Activated effector memory CD4-positive, alpha-beta T cell treated with anti-CD3 and anti-CD28 coated beads, Interleukin-2, amount 50 U/mL, for 16 hours (primary cell): ENCODE data around the gene NEDD1.

ENCODE experiments used
- DNase-seq: peaks from one replicate; pipeline ENCODE4 v3.0.0-alpha.2; 2020

The NEDD1 gene, protein sequence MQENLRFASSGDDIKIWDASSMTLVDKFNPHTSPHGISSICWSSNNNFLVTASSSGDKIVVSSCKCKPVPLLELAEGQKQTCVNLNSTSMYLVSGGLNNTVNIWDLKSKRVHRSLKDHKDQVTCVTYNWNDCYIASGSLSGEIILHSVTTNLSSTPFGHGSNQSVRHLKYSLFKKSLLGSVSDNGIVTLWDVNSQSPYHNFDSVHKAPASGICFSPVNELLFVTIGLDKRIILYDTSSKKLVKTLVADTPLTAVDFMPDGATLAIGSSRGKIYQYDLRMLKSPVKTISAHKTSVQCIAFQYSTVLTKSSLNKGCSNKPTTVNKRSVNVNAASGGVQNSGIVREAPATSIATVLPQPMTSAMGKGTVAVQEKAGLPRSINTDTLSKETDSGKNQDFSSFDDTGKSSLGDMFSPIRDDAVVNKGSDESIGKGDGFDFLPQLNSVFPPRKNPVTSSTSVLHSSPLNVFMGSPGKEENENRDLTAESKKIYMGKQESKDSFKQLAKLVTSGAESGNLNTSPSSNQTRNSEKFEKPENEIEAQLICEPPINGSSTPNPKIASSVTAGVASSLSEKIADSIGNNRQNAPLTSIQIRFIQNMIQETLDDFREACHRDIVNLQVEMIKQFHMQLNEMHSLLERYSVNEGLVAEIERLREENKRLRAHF

DNA sequence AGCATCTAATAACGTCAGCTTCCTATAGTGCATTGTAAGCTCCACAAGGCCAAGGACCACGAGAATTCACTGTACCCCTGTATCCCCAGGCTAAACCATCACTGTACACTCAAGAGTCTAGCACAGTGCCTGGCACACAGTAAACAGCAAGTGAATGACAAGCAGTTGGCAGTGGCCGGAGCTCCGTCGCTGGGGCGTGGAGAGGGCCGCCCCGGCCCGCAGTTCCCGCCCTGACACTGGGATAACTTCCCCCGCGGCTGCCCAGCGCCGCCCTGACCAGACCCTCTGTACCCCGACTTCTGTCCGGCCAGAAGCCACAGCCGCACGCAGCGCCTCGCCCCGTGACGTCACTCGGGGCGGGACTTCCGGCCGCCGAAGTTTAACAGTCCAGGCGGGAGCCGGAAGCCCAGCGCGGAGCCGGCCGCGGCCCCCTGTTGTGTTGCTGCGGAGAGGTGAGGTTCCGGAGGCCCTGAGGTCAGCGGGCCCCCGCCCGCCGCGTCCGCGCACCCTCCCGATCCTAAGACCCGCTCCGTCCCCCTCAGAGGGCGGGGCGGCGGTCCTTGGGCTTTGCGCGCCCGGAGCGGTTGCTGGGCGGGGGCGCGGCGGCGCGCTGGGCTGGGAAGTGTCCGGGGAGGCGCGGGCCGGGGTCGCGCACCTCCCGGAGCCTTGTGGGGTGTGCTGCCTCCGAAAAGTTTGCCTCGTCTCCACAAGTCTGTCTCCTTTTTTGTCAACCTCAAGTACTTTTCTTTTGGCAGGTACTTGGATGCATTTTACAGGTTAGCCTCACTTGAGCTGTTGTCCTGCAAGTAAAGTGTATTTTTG lies at the start of gene NEDD1:
TSS of gene NEDD1 (plus strand) at position 409 of the 822 bp plus-strand sequence. CDS start 2,503 bp downstream, outside the sequence.
- peak; percentile 94 for DNase-seq

DNA sequence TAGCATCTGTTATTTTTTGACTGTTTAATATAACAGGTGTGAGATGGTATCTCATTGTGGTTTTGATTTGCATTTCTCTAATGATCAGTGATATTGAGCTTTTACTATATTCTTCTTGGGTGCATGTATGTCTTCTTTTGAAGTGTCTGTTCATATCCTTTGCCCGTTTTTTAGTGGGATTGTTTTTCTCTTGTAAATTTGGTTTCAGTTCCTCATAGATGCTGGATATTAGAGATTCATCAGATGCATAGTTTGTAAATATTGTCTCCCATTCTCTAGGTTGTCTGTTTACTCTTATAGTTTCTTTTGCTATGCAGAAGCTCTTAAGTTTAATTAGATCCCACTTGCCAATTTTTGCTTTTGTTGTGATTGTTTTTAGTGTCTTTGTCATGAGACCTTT lies 48.9 kb upstream of the NEDD1 start:
- no peak for DNase-seq

DNA sequence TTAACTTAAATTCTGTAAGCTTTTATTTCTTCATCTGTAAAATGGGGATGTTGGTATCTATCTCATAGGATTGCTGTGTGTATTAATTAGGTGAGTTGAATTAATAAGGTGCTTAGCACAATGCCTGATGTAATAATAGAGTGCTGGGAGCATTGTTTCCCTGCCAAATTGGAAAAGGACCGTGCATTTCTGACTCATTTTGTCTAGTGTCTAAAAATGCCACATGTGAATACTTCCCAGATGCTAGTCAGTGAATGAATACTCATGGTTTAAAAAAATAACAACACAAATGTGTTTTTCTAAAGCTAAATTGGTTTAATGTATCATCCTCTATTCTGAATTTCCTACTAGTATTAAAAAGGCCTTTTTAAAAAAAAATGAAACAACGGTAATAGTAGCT lies 45.4 kb upstream of the NEDD1 start:
- DNase-seq: no peak

- no peak for DNase-seq
Measured at GRCh38 chr12:96862326-96862725, 44.7 kb upstream of the NEDD1 start.

DNA sequence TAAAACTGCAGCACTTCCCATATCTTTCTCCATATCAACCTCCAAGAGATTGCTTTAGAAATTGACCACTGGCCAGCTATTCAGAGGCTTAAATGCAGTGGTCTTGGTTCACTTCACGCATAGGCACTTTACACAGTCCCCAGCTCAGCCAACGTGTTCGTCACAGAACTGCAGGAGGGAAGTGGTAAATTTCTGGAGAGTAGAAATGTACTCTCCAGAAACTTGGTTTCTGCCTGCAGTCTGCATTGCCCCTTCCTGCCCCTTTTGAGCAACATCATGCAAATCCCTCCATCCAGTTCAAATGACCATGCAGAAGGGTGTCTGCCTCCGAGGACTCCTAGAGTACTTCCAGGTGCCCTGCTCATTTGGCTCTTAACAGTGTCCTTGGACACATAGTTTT lies 42.7 kb upstream of the NEDD1 start:
- DNase-seq: no peak

- no peak for DNase-seq
Measured at GRCh38 chr12:96866801-96867590, 40.1 kb upstream of the NEDD1 start.

- no peak for DNase-seq
Measured at GRCh38 chr12:96870946-96871345, 36.1 kb upstream of the NEDD1 start.

DNA sequence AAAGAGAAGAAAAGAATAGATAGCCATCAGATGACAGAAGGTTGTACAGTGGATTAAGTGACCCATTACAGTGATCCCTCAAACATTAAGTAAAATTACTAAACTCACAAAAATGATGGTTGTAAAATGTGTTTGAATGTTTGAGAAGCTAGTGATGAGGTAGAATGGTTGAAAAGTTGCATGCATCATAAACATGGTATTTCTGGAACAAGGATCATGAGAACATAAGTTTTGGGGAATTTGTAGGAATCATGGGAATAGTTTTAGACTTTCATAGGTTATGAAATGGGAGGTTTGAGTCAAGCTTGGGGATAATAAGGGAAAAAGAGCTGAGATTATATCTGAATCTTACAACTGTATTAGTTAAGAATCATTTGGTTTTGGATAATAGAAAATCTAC lies 34.1 kb upstream of the NEDD1 start:
- no peak for DNase-seq

DNA sequence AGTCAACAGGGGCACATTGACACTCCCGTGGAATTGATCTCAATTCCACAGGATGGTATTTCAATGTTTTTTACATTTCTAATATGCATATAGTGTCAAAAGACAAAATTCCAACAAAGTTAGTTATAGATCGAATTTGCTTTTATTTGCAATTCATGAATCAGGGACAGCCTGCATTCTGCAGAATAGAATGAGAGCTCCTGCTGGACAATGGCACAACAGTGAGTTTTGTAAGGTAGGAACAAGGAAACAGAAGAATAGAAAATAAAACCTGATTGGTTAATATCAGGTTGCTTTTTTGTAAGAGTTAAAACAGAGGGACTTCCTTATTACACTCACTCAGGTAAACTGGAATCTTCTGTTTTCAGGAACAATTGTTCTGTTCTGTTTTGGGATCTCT lies 32.8 kb upstream of the NEDD1 start:
- DNase-seq: no peak

- DNase-seq: no peak
Measured at GRCh38 chr12:96876966-96877365, 30.1 kb upstream of the NEDD1 start.

DNA sequence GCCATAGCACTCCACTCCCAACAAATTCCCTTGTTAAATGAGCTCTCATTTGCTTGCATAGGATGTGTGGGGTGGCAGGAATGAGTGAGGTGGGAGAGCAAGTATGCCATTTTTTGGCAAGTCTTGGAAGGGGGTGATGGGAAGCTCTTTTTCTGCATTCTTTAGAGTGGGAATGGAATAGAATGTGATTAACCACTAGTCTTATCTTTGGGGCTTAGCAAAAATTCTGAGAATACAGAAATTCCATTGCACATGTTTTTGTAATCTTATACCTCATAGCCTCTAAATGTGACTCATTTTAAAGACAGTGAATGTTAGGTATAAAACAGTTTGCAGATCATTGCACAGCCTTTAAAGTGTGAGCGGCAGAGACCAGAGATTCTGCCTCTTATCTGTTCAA lies 28.4 kb upstream of the NEDD1 start:
- DNase-seq: no peak

DNA sequence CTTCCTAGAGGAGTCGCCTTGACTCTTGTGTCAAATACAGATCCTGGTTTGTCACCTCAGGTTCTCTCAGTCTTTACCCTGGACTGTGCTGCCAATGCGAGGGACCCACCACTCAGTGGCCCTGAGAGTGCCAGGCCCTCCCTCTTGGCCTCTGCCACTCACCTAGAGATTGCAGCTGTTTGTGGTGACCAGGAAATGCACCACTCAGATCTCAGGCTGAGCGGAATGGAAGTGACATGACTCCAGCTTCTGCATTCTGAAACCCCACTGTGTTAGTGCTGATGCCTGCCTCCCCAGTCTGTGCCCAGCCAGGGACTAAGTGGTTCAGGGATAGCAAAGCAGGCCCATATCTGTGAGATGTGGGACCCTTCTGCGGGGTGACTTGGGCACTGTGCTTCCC lies 27.8 kb upstream of the NEDD1 start:
- no peak for DNase-seq

- DNase-seq: no peak
Measured at GRCh38 chr12:96880220-96880619, 26.8 kb upstream of the NEDD1 start.

GRCh38 chr12:96881608-96882007 lies 25.4 kb upstream of the NEDD1 start:
- DNase-seq: no peak

GRCh38 chr12:96882862-96883261 lies 24.2 kb upstream of the NEDD1 start:
- DNase-seq: no peak

- no peak for DNase-seq
Measured at GRCh38 chr12:96883571-96883970, 23.5 kb upstream of the NEDD1 start.

- DNase-seq: no peak
Measured at GRCh38 chr12:96886998-96887677, 19.9 kb upstream of the NEDD1 start.

DNA sequence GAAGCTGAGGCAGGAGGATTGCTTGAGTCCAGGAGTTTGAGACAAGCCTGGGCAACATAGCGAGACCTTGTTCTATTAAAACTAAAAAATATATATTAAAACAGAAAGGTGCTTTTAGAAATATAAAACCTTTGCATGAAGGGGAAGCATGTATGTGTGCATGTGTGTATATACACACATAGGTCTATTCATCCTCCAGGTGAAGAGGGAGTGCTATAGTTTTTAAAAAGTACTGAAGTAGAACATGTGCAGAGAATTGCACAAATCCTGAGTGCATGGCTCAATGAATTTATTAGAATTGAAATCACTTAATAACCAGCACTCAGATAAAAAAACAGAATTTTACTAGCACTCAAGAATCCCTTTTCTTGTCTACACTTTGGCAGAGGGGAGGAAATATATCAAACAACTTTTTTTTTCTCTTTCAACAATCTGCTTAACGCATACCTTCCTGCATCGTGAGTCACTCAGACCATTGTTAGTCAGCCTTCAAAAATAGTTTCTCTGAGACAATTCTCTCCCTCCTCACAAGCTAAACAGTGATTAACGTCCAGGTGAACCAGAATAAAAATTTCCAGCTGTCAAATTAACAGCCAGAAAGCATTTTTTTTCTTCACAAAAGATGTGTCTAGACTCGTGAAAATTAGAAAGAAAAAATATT lies 17.7 kb upstream of the NEDD1 start:
- DNase-seq: no peak

- DNase-seq: no peak
Measured at GRCh38 chr12:96890331-96890730, 16.7 kb upstream of the NEDD1 start.

GRCh38 chr12:96892104-96892503 lies 15.0 kb upstream of the NEDD1 start:
- DNase-seq: no peak

DNA sequence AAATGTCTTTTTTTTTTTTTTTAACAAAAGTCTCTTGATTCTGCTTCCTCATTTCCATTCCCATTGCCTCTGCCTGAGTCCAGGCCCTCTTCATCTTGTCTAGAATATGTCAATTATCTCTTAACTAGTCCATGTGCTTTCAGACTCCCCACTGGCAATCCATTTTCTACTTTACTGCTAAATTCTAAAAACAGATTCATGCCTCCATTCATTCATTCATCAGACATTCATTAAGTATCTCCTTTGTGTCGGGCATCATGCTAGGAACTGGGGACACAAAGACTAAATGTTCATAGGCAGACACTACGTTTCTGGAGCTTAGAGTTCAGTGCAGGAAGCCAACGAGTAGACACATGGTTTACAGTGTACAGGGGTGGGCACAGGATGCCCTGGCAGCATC lies 9.6 kb upstream of the NEDD1 start:
- DNase-seq: no peak

DNA sequence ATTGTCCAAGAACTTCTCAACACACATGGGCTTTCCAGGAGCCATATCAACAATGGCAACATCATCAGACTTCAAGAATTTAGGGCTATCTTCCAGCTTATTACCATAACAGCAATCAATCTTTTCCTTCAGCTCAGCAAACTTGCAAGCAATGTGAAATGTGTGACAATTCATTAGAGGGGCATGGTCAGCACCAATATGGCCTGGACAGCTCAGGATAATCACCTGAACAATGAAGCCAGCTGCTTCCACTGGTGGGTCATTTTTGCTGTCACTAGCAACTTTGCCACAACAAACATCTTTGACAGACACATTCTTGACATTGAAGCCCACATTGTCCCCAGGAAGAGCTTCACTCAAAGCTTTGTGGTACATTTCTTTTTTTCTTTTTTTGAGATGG lies 5.9 kb upstream of the NEDD1 start:
- no peak for DNase-seq
